Stimulated activated CD8-positive, alpha-beta memory T cell treated with anti-CD3 and anti-CD28 coated beads, Interleukin-15, amount 100 ng/mL, for 4 hours (primary cell): Measurements from ENCODE around the gene SDCBP2.
A peak's percentile ranks its signal among the peaks of the same experiment; 100 is the strongest.

ENCODE experiments used
- DNase-seq, 2 donors: peaks; one replicate each; pipeline ENCODE4 v3.0.0-alpha.2; 2020; ENCODE audit warnings: low read depth in 2 of 2

Gene SDCBP2

DNA sequence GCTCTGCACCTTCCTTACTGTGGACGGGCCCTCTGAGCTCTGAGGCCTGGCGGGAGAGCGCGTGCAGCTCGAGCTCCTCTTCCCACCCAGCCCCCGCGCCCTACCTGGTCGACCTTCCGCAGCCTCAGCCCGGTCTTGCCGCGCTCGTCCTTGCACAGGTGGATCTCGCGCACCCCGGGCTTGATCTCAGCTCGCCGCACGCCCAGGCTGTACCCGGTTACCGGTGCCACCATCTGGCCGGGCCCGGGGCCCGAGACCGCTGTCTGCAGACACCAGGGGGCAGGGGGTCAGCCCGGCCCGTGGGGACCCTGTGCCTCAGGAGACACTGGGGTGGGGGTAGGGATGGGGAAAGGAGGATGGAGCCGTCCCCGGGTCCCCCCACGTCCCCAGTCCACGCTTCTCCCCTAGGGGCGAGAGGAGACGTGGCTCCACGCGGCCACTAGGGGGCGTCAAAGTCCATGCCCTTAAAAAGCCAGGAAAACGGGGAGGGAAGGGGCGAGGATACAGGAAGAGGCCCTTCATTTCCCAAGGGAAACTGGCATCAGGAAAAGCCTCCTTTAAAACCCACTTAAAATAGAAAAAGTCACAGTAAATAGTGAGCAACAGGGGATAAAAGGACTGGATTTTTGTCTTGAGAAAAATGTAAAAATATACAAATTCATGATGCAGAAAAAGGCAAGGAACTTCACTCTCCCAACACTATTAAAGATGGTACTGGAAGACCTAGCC is 15.5 kb downstream of the SDCBP2 start:
- peak; percentile 20 to 32 for DNase-seq

DNA sequence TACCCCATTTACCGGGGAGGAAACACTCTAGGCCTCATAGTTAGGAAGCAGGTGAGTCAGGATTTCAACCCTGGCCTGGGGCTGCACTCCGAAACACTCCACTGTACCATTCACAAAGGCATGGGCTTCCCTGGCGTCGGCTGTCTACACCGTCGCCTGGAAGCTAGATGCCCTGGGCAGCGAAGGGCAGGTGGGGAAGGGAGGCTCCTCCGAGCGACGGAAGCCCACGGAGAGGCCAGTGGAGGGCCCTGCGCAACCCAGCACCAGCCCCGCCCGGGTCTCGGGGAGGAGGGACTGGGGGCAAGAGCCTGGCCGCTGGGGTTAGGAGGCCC is 16.1 kb downstream of the SDCBP2 start:
- no peak for DNase-seq

DNA sequence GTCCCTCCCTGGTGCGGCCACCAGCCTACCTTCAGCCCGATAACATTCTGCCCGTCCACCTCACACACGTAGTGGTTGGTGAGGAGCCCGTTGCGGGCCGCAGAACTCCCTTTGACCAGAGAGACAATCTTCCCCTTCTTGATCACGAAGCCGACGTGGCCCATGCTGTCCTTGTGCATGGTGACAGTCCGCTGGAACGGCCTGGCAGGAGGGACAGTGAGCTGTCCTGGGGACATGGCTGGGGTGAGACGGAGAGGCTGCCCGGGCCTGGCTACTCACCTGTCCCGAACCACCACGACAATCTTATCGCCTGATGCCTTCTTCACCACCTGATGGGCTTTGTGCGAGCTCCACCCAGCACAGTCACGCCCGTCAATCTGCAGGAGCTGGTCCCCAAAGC is 16.6 kb downstream of the SDCBP2 start:
- no peak for DNase-seq

DNA sequence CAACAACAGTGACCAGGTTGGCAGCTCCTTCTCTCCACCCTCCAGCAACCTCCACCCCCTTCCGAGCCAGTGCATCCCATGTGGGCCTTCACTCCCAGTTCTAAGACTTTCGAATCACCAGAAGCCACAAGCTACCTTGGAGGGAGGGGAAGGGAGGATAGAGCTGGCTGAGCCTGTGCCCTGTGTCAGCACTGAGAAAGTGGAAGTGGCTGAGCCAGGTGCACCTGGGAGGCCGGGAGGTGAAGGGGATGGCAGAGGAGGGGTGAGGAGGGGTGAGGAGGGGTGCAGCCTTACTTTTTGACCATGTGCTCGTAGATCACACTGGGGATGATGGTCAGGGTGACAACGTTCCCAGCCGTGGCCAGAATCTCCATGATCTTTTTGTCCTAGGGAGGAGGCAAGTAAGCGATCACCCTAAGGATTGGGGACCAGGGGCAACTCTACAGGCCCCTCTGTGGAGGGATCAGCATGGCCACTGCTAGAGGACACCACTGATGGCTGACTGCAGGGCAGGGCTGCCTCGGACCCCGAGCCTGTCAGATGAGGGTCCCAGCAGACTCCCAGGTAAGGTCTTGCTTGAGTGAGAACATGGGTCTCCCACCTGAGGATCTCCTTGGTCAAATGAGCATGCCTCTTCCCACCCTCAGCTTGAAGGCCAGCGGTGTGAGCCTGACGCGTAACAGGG is 18.3 kb downstream of the SDCBP2 start:
- no peak for DNase-seq

DNA sequence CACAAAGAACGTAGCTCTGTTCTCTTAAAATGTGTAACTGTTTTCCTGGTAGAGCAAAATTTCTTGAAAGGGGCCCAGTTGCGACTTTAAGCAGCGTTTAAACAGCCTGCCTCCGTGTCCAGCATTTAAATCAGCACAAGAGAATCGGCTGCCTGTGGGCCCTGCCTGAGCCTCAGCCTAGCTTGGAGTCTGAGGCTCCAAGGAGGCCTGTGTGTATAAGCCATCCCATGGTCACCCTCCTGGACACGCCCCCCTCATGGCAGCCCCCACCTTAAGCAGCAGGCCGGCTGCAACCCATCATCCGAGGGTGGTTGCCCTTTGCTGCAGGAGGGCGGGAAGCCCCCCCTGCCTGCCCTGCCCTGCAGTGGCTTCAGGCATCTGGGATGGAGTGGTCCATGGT is 18.9 kb downstream of the SDCBP2 start:
- DNase-seq, result no peak

DNA sequence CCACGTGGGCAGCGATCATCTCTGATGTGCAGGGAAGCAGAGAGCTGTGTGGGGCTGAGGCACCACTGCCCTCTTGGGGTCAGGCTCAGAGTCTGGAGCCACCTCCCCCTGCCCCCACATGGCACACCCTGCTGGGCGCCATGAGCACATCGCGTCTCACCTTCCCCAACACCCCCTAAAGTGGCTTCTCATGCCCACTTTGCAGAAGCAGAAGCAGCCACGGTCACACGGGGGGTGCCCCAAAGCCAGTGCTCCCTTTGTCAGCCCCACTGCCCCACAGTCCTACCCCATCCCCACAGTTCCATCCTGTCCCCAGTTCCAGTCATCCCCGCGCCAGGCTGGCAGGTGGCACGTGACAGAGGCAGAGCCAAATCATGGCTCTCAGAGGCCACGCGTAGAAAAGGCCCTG is 19.5 kb downstream of the SDCBP2 start:
- no peak for DNase-seq

DNA sequence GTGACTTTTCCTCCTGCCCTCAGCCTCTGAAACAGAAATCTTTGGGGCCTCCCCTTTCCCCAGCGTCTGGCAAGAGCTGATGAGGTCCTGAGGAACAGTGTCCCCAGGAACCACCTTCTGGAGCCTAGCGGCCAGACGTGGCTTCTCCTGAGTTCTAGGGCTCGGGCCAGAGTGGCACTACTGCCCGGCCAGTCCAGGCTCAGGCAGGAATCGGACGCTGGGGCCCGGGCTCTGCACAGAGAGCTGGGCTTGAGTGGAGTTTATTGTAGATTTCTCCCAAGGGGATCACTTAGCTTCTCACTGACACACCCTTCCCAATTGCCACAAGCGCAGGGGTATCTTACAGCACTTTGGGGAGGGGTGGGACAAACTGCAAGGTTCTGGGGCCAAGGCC is 20.2 kb downstream of the SDCBP2 start:
- no peak for DNase-seq

DNA sequence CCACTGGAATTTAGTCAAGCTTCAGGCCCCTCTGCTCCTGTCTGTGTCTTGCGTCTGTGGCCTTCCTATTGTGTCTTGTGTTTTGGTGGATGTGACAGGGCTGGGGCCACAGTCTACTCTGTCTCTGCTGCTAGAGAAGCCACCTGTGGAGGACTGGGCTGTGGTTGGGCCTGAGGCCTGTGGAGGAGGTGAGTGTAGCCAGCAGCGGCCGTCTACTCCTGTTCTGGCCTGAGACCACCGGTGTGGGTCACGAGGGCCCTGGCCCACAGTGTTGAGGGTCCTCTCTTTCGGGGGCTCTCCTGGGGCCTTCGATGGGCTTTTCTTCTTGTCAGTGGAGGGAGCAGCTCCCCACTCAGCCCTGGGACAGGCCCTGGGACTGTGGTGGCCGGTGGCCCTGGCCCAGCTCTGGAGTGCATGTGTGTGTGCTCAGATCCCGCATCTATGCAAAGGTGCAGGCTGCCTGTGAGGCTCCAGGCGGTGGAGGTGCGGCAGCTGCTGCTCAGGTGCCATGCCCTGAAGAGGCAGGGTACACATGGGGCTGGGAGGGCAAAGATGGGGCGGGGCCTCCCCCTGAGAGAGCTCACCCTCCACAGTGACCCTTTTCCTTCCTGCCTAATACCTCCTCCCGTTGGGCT is 20.8 kb downstream of the SDCBP2 start:
- DNase-seq, result no peak

DNA sequence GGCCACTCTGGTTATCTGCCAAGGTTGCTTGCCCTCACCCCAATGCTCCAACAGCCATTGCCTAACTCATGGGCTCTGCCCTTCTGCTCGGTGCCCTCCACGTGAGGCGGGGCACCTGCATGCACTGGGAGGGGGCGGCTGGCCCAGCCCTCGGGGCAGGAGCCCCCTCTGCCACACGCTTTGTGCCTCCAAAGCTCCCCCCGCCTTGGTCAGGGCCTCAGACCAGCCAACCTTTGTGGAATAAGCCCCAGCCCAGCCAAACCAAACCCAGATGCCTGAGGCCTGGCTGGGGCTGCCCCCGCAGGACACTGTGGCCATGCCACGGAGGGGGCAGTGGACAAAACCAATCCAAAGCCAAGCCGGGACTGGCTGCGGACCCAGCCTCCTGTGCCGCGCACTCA is 21.4 kb downstream of the SDCBP2 start:
- no peak for DNase-seq

DNA sequence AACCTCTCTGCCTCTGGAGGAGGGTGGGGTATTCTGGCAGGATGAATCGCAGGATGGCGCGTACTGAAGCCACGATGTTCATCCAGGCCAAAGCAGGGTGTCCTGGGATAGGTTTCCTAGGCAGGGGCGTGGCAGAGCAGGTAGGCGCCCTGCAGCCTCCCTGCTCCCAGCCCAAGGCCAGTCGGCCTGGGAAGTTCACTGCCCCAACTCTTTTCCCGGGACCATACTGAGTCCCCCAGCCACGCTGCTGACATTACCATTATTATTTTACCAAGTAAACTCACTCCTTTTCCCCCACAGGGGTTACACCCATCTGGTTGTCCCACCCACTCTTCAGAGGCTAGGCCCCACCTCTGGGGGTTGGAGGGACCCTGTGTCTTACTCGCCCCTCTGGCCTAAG is 21.8 kb downstream of the SDCBP2 start:
- no peak for DNase-seq

DNA sequence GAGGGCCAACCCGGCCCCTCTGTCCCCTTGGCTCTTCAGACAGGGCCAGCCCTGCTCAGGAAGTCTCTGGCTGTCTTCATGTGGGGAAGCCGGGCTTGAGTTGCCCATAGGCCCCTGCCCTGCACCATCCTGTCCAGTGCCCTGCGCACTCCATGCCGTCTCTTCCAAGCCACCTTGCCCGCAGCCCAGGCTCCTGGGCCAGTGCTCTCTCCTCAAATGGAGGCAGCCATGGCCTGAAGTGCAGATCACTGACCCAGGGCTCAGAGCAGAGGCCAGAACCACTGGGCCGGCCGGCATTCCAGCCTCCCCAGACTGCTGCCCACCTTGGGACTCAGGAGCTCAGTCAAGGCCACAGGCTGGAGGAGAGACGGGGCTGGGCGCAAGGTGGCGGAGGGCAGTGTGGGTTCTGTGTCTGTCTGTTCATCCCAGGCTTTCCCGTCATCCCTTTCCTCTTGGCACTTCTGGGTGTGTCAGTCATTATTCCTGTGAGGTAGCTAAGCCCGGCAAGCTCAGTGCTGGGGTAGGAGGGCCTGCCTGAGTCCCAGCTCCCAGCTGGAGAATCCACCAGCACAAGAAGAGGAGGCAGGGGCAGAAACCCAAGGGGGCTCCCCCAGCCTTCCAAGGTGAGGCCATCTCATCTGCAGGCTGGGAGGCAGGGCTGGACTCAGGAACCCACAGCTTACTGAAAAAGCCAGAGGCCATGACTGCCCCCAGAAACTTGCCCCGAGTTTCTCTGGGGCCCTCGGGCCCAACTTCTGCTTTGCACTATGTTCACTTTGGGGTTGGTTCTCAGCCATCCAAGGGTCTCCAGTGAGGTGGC is 22.4 kb downstream of the SDCBP2 start:
- DNase-seq, result no peak

DNA sequence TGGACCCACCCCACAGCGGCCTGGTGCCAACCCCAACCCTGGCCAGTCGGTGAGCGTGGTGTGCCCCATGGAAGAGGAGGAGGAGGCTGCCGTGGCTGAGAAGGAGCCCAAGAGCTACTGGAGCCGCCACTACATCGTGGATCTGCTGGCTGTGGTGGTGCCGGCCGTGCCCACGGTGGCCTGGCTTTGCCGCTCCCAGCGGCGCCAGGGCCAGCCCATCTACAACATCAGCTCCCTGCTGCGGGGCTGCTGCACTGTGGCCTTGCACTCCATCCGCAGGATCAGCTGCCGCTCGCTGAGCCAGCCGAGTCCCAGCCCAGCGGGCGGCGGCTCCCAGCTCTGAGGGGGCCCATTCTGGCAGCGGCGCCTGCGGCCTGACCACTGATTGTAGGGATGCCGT is 23.2 kb downstream of the SDCBP2 start:
- DNase-seq, result no peak

DNA sequence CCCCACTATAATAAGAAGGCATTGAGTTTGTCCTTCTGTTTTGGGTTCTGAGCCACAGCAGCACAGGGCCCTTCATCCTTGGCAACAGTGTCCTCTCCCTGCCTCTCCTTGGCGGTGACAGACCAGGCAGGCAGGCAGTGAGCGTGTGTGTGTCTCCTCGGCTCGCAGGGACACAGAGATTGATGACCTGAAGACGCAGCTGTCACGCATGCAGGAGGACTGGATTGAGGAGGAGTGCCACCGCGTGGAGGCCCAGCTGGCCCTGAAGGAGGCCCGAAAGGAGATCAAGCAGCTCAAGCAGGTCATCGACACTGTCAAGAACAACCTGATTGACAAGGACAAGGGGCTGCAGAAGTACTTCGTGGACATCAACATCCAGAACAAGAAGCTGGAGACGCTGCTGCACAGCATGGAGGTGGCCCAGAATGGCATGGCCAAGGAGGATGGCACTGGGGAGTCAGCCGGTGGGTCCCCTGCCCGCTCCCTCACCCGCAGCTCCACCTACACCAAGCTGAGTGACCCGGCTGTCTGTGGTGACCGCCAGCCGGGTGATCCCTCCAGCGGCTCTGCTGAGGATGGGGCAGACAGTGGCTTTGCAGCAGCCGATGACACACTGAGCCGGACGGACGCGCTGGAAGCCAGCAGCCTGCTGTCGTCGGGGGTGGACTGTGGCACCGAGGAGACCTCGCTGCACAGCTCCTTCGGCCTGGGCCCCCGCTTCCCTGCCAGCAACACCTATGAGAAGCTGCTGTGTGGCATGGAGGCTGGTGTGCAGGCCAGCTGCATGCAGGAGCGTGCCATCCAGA is 24.0 kb downstream of the SDCBP2 start:
- DNase-seq, result no peak

DNA sequence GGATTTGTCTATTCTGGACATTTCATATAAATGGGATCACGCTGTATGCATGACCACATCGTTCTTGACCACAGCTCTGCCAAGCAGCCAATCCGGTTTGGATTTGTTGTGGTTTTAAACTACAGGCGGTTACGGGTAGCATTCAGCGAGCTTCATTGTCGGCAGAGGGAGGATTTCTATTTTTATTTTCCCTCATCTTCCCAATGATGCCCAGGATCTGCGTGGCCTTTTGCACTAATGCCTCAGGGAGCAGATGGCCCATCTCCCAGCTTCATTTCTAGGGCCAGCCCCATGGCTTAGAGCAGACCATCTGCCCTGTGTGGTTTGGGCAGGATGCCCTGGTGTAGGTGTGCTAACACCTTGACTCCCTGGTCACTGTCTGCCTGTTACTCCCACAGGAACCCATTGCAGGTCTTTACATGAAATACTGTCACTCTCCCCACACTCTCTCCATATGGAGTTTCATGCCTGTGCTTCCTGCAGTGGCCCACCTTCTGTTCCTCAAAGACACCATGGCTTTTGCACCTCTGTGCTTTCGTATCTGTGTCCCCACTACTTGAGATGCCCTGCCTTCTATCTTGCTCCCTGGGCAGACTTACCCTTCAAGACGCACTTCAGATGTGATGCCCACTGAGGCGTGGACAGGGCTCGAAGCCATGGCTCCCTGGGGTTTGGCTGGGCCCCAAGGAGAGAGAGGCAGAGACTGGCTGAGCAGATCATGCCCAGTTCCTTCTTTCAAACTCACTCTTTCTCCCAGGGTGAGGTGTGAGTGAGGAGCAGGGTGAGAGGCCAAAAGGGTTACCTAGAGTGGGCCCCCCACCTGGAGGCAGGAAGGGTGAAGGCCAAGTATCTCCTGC is 26.0 kb downstream of the SDCBP2 start:
- no peak for DNase-seq

DNA sequence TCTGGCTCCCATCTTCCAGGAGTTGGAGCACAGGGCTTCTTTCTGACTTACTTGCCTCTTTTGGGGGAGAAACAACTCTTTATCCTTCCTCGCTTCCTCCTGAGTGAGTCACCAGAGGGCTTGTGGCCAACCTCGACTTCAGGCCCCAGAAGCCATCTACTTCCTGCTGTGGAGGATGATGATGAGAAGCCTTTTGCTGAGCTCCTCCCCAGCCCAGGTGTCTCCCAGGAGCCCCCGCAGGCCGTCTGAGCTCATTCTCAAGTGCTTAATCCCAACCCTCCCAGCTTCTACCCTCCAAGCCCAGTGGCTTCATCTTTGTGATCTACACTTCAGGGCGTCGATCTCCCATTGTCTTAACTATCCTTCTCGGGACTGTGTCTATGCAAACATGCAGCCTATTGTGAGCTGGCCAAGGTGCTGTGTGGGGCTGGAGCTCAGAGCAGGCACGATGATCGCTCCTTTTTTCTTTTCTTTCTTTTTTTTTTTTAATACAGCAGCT is 27.9 kb downstream of the SDCBP2 start:
- DNase-seq, result peak in 1 of 2 donors; percentile 36

DNA sequence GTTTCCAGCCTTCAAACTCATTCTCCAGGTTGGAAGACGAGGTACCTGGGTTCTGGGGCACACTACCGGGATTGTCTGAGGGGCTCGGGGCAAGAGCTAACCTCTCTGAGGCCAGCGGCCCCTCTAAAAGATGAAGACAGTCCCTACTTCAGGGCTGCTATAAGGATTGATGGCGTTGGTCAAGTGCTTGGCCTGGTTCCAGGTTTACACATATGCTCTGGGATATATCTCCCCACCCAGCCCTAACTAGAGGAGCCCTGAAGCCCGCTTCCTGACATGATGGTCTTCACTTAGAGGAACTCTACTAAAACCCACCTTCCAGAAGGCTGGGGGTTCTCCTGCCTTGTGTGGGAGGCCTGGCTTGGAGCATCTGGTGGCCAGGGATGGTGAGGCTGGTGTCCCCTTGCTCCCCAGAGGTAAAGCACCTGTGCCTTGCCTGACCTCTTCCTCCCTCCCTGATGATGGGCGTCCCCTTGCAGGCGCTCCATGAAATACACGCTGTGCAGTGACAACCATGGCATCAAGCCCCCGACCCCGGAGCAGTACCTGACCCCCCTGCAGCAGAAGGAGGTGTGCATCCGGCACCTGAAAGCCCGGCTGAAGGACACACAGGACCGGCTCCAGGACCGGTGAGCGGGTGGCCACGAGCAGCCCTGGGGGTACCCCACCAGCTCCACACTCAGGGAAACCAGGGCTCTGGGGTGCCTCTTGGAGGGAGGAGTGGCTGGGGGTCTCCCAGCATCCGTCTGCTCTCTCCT is 28.7 kb downstream of the SDCBP2 start:
- DNase-seq, result no peak

DNA sequence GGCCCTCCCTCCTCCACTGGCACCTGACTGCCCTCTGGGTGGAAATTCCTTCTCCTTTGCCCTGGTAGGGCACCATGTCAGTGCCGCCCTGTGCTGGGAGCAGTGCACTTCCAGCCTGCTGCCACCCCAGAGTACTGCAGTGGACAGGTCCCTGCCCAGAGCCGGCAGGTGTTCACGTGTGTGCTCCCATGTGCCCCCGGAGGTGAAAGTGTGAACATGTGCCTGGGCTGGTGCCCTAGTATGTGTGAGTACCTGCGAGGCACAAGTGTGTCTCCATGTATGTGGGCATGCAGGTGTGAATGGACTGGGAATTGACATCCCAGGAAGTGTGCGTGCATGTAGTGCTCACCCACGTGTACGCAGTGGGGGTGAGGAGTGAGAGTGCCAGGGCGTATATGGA is 29.4 kb downstream of the SDCBP2 start:
- no peak for DNase-seq

DNA sequence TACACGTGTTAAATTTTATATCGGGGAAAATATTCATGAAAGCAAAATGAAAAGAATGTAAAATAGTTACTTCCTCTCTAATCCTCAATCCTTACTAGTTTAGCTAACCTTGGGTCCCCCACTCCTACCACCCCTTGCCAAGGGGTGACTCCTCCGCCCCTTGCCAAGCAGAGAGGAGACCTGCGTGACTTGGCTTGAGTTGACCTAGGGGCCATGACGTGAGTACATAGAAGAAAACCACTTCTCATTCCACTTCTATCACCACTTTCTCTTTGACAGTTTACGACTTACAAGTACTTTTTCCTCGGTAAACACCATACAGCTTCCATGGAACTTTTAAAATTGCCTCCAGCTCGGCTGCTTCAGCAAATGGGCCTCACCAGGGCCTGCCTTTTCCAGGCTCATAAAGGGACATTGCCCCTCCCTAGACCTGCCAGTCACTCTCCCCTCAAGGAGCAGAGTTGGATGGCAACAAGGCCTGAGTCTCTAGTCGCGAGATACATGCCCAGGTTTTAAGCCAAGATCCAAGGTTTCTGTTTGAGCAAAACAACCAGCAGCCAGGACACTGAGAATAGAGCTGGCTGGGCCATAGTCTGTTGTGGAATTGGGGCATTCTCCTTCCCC is 29.9 kb downstream of the SDCBP2 start:
- no peak for DNase-seq

DNA sequence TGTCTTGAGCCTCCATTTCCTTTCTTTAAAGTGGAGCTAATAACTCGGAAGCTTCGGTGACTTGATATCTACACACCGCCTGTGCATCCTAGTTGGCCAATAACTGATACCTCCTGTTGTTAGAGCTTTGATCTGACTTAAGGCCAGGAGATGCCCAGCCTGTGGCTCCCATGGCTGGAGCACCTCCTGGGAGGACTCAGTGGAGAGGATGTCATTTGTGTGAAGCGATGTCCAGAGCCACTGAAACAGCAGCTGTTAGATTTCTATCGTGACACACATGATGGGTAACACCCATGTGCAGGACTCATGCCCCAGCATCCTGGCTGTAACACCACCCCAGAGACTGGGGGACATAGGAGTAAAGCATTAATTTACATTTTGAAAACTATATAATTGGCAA is 30.8 kb downstream of the SDCBP2 start:
- DNase-seq, result no peak
